Cerebellar nuclear complex (tissue), 1 donor: ENCODE data around the gene OST4.

Experiments used
- DNase-seq, 2 experiments: peaks; one replicate each; lab custom pipeline; 2025; lab: John Stamatoyannopoulos, UW

The OST4 gene

DNA sequence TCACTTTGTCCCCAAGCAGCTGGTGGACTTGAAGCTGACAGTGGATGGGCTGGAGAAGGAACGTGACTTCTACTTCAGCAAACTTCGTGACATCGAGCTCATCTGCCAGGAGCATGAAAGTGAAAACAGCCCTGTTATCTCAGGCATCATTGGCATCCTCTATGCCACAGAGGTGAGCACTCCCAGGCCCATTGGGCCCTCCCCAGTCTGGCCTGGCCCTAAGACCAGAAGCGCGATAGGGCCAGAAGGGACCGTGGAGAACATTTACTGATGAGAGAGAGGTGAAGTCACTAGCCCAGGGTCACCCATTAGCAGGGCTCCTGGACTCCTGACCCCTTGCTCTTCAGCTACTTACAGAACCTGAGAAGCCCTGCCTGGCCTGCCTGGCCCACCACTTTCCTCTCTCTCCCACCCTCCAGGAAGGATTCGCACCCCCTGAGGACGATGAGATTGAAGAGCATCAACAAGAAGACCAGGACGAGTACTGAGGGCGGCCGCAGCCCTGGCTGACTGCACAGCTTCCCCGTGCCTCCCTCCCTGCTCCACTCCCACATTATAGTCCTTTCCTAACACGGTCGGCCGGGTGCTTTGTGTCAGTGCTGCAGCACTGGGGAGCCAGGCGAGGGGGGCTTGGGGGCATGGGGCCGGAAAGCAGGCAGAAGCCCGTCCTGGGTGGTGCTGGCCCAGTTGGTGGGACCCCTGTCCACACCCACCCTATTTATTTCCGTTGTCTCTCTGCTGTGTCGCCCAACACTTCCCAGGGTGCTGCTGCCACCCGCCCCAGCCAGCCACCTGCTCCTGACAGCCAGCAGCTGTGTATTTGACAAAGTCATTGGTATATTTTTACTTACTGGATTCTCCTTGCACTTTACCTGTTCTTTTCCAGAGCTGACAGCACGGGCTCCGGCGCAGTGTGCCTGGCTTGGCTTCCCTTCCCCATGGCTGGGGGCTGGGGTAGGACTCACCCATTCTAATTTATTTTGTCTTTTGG, 45.3 kb downstream of the OST4 start:
- no peak for DNase-seq

DNA sequence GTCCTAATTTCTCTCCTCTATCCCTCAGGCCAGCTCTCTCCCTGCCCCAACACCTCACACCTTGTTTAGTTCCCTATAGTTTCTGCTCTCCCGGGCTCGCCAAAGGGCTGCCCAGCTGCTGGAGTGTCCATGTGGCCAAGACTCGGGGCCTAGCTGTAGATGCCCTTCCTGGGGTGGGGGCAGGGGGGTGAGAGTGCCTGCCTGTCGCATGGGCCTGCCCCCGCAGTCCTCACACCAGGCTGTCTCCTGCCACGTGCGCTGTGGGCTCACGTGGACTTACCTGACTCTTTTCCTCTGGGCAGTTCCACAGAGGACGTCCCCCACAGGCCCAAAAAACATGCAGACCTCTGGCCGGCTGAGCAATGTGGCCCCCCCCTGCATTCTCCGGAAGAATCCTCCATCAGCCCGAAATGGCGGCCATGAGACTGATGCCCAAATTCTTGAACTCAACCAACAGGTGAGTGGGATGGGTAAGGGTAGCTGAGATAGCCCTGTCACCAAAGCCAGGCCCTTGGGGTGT, 46.1 kb downstream of the OST4 start:
- DNase-seq, result no peak

DNA sequence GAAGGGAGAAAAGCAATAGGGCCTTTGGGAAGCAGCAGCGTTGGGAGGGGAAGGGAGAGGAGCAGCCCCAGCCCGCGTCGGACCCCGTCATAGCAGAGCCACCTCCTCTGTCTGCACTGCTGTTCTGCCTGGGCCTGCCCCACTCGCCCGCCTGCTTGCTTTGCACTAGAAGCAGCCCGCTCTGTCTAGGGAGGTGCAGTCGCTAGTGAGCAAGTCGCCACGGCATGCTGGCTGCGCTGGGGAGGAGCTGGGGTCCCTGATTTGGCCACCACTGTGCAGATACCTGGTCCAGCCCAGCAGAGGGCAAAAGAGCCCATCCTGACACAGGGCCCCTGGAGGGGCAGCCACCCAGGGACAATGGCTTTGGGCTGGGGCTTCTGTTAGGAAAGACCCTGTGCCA, 46.6 kb downstream of the OST4 start:
- DNase-seq, result no peak

DNA sequence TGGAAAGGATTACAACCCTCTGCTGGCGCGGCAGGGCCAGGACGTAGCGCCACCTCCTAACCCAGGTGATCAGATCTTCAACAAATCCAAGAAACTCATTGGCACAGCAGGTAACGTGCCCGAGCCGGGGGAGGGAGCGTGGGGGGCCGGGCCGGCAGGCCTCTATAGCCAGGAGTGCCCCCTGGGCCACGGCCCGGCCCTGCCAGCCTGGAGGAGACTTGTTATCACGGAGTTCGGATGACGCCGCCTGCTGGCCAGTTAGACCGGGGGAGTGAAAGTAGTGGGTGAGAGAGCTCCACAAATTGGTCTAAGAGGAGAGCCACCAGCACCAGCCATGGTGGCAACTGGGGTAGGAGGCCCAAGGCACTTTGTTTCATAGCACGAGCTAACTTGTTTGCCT, 47.3 kb downstream of the OST4 start:
- DNase-seq, result no peak

DNA sequence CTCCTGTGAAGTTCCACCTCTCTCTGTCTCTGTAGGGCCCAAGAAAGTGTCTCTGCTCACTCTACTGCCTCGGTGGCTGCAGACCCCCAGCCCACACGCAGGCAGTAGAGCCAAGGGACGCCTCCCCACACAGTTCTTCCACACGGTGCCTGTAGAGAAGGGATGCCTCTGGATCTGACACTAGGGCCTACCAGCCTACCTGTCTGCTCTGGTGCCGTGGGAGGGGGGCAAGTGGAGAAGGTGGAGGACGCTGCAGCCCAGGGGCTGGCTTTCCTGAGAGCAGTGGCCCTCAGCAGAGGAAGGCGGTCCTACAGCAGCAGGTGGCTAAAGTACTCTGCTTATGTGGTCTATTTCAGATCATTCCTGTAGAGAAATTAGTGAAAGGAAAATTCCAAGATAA, 47.7 kb downstream of the OST4 start:
- DNase-seq, result no peak

DNA sequence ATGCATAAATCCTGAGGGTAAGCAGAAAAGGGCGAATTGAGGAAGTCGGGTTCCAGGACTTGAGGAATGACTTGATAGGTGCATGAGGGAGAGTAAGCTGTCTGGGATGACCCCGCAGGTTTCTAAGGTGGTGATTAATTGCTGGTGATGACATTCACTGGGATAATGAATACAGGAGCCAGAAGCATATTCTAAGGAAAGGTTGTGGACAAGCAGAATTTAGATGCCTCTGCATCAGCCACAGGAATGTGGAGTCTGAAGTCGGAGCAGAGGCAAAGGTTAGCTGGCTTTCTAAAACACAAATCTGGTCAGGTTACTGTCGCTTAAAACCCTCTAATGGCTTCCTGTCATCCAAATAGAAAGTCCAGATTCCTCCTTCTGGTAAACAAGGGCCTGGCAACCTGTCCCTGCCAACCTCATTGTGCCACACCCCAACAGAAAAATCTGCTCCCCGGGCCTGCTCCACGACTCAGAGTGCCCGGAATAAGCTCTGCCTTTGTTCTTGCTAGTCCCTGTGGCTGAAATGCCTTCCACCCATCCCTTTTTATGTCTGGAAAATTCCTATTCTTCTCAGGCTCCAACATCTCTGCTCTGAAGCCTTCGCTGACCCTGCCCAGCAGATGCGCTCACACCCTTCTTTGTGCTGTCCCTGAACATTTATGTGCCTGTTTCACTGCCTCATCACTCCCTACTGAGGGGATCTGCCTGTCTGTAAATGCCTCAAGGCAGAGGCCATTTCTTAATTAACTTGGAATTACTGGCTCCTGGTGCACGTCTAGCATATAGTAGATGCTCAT, 50.0 kb downstream of the OST4 start:
- DNase-seq, result no peak
